Immature natural killer cell (primary cell): ENCODE results near the gene HERC3. TPM values are rescaled to one million over a fixed set of nuclear protein-coding genes. Genes with fewer than 3 reads are reported as not detected.

ENCODE experiments used
- DNase-seq, 3 donors: peaks; one replicate each; pipeline ENCODE4 v3.0.0; 2022; ENCODE audit warnings: mixed read lengths in 1 of 3
- H3K27ac Mint-ChIP-seq, 6 donors: one replicate each; pipeline ENCODE4 v1.8.0; 2020; ENCODE audit warnings: mixed read lengths in 6 of 6, mild to moderate bottlenecking in 5 of 6, inconsistent platforms in 4 of 6, moderate library complexity in 3 of 6
- H3K27me3 Mint-ChIP-seq, 3 donors: one replicate each; pipeline ENCODE4 v1.8.0; 2020 to 2021; ENCODE audit warnings: low read depth in 3 of 3, mild to moderate bottlenecking in 3 of 3, mixed read lengths in 3 of 3, moderate library complexity in 3 of 3, inconsistent platforms in 1 of 3
- H3K36me3 Mint-ChIP-seq, 3 donors: one replicate each; pipeline ENCODE4 v1.8.0; 2020; ENCODE audit warnings: mixed read lengths in 3 of 3, inconsistent platforms in 2 of 3, mild to moderate bottlenecking in 2 of 3
- H3K4me1 Mint-ChIP-seq, 2 donors: one replicate each; pipeline ENCODE4 v1.8.0; 2020; ENCODE audit warnings: inconsistent platforms in 2 of 2, mild to moderate bottlenecking in 2 of 2, mixed read lengths in 2 of 2, moderate library complexity in 1 of 2
- H3K4me3 Mint-ChIP-seq, 5 donors: one replicate each; pipeline ENCODE4 v1.8.0; 2020; ENCODE audit warnings: mild to moderate bottlenecking in 5 of 5, mixed read lengths in 5 of 5, inconsistent platforms in 3 of 5, moderate library complexity in 3 of 5
- H3K9me3 Mint-ChIP-seq, 6 donors: one replicate each; pipeline ENCODE4 v1.8.0; 2020; ENCODE audit warnings: mild to moderate bottlenecking in 6 of 6, mixed read lengths in 6 of 6, inconsistent platforms in 4 of 6, moderate library complexity in 3 of 6
- polyA plus RNA-seq, 3 donors: library from polyadenylated mRNA; unstranded; fragments of 300-500 nt; fragmentation: Illumina TruSeq; gene quantifications; one replicate each; pipeline ENCODE4 v1.2.3, GENCODE V29; 2021

Gene HERC3
- polyA plus RNA-seq, result 10 to 100 TPM; 21.7 to 39.7 (median 32.0) TPM

DNA sequence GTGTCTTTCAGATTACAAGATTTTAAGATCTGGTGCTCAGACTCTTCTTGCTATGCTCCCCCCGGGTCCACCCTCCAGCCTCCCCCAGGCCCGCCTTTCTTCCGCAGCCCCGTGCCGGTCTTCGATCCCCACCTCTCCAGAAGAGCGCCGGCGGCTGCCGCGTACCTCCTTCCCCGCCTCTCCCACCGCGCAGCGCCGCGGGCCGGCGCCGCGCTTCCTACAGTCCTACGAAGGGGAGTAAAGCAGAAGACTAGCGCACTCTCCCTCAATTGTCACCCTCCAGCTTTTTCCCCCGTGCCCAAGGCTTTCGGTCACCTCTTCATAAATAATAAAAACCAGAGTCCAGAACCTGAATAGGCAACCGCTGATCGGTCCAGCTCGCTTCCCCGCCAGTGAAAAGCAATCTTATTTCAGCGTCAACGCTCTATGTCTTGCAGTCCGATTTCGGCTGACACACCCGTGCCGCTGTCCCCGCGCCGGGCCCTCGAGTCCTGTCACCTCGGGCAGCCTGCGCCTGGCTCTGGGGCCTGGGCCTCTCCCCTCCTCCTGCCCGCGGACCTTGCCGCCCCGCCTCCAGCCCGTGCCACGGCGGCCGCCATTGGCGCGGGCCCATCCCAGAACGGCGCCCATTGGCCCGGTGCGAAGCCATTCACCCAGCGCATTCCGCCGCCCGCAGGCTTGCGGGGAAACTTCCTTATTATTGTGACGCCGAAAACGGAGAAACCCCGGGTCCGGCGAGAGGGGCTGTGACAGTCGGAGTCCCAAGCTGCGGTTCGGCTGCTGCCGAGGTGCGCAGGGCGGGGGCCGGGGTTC lies at the start of gene HERC3:
Gene HERC3, plus strand, starts transcription at position 694 of the 813 bp plus-strand sequence. CDS start 13,344 bp downstream, outside the sequence.
- peak within 1 kb of the TSS; percentile 85 to 97 (median 94) for H3K27ac Mint-ChIP-seq
- peaks cover 0 to 5% (median 0%) of the 10 kb centered on the region in 3 donors for H3K36me3 Mint-ChIP-seq
- H3K4me3 Mint-ChIP-seq, result peak within 1 kb of the TSS; percentile 92 to 99 (median 95)
- H3K27me3 Mint-ChIP-seq, result peaks cover 6 to 16% (median 8%) of the 10 kb centered on the region in 3 donors
- peaks cover 28 to 33% of the 10 kb centered on the region in 2 donors for H3K4me1 Mint-ChIP-seq
- peak; percentile 93 to 94 (median 93) for DNase-seq
- no peaks in the 10 kb centered on the region for H3K9me3 Mint-ChIP-seq

DNA sequence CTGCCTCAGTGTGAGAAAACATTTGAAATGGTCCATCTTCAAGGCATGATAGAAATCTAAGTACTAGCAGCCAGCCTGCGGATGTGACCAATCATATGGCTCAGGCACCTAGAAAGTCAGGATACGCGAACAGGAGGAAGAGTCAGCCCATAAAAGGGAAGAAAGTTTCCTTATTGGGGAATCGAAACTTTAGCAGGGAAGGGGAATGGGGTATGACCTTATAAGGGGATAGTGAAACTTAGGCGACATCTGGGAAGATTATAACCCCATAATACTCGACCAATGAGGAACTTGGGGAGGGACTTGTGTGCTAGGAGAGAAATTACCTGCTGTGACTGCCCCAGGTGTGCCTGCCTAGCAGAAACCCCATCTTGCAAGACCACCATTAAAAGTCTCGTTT lies 42.5 kb upstream of the HERC3 start:
- H3K27me3 Mint-ChIP-seq, result no peaks in the 10 kb centered on the region
- H3K4me3 Mint-ChIP-seq, result no peak overlapping the region
- DNase-seq, result no peak
- H3K9me3 Mint-ChIP-seq, result no peaks in the 10 kb centered on the region
- no peaks in the 10 kb centered on the region for H3K4me1 Mint-ChIP-seq
- H3K36me3 Mint-ChIP-seq, result no peaks in the 10 kb centered on the region
- no peak overlapping the region for H3K27ac Mint-ChIP-seq

DNA sequence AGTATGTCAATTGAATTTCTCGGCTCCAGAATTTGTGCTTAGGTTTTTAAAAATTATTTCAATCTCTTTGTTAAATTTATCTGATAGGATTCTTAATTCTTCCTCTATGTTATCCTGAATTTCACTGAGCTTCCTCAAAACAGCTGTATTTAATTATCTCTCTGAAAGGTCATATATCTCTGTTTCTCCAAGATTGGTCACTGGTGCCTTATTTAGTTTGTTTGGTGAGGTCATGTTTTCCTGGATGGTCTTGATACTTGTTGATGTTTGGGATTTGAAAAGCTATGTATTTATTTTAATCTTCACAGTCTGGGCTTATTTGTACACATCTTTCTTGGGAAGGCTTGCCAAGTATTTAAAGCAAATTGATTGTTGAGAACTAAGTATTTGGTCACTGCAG lies 24.7 kb upstream of the HERC3 start:
- DNase-seq, result no peak
- no peaks in the 10 kb centered on the region for H3K36me3 Mint-ChIP-seq
- H3K4me1 Mint-ChIP-seq, result no peaks in the 10 kb centered on the region
- no peak overlapping the region for H3K27ac Mint-ChIP-seq
- no peaks in the 10 kb centered on the region for H3K9me3 Mint-ChIP-seq
- no peak overlapping the region for H3K4me3 Mint-ChIP-seq
- peaks cover 4 to 12% (median 4%) of the 10 kb centered on the region in 3 donors for H3K27me3 Mint-ChIP-seq

DNA sequence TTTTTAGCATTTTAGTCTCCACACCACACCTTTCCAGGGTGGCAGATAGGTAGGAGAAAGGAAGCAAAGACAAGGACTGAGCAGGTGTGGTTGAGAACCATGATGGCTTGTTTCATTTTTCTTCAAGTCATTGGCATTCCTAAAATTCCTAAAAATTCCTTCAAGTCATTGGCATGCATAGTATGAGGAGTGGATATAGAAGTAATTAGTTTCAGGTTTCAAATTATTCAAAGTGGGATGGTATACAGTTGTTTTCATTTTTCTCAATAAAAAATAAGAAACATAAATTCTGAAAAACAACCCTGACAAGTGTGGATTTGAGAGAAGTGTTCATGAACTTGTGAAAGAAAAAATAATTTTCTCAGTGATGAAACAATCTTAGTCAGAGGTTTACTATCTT lies 22.3 kb upstream of the HERC3 start:
- Mint-ChIP-seq H3K4me3 (no peak overlapping the region), H3K36me3 (no peaks in the 10 kb centered on the region), H3K27ac (no peak overlapping the region), H3K9me3 (no peaks in the 10 kb centered on the region), H3K27me3 (peaks cover 2 to 9% (median 4%) of the 10 kb centered on the region in 3 donors), H3K4me1 (no peaks in the 10 kb centered on the region)
- DNase-seq, result no peak

DNA sequence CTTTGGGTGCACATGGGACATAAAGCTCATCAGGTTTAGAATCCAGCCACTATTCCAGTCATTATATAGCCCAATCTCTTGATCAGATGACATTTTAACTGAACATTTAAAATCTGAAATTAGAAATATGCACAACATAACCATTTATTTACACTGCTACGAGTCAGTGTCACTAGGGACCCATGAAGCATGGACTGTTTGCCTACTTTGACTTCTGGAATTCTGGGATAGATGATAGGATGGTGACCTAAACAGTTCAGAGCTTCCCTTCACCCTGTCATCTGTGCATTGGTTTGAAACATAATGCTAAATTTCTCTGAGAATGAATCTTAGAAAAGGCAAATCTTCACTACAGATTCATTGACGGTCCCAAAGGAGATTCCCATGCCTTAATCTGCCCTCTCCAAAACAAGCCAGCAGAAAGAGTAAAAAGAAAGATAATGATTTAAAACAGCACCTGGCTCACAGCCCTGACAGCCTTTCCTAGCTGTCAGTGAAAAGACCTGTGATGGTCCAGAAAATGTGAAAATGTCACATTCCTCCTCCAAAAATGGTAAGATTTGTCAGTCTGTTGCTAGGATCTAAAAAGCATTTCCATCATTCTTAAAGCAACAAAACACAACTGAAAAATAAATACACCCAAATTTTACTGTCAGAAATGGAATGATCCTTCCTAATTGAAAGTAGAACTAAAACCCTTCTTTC lies 18.9 kb upstream of the HERC3 start:
- Mint-ChIP-seq H3K27me3 (peaks cover 0 to 9% (median 2%) of the 10 kb centered on the region in 3 donors), H3K9me3 (no peaks in the 10 kb centered on the region), H3K36me3 (no peaks in the 10 kb centered on the region), H3K27ac (no peak overlapping the region), H3K4me3 (no peak overlapping the region), H3K4me1 (no peaks in the 10 kb centered on the region)
- no peak for DNase-seq

DNA sequence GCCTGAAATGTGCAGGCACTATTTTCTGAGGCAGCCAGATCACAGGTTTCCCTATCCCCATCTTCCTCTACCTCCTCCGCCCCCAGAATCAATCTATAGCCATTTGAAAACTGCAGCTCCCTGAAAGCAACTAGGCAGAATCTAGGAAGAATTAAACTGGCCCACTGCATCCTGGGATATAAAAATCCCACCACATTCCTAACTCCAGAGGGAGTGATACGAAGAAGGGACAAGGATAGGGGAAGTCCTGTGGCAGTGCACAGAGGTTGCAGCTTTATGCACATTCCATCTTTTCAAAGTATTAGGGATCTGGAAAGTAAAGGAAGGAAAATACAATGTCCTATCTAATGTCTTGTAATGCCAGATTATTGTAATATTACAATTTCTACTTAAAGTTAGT lies 18.3 kb upstream of the HERC3 start:
- no peak for DNase-seq
- Mint-ChIP-seq H3K36me3 (no peaks in the 10 kb centered on the region), H3K27me3 (peaks cover 0 to 5% (median 2%) of the 10 kb centered on the region in 3 donors), H3K4me1 (no peaks in the 10 kb centered on the region), H3K9me3 (no peaks in the 10 kb centered on the region), H3K27ac (no peak overlapping the region), H3K4me3 (no peak overlapping the region)

DNA sequence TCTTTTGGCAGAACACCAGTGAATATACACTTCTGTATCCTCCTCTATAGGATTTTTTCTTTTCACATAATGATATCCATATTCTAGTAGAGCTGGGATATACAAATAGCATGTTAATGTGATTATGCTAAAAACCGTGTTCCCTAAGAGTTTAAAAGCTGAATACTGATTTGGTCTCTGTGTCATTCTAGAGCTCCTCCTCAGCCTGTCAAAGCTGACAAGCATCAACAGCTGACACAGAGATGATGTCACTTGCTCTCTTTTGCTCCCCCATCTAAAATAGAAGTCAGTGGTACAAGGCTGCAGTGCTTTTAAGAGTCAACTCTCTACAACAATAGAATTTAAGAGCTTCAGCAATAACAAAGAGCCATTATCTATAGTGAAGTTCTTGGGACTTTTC lies 17.1 kb upstream of the HERC3 start:
- no peak overlapping the region for H3K27ac Mint-ChIP-seq
- H3K4me3 Mint-ChIP-seq, result no peak overlapping the region
- no peaks in the 10 kb centered on the region for H3K4me1 Mint-ChIP-seq
- DNase-seq, result no peak
- peaks cover 1 to 3% (median 2%) of the 10 kb centered on the region in 3 donors for H3K27me3 Mint-ChIP-seq
- H3K9me3 Mint-ChIP-seq, result no peaks in the 10 kb centered on the region
- no peaks in the 10 kb centered on the region for H3K36me3 Mint-ChIP-seq

DNA sequence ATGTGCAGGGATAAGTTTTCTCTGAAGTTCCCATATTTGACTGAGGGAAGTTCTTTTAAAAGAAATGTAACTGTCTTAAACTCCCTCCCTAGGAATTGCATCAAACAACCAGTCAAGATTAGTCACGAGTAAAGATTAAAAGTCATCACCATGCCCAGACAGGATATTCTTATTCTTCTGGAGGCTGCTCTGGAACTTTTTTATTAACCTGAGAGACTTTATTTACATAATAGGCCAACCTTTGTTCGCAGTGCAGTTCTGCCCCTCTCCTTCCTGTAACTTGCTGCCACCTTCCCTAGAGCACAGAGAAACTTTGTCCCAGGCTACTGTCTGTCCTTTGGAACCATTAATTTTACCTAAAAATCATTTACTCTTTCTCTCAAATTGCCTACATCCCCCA lies 9.8 kb upstream of the HERC3 start:
- Mint-ChIP-seq H3K36me3 (no peaks in the 10 kb centered on the region), H3K9me3 (no peaks in the 10 kb centered on the region), H3K4me3 (no peak overlapping the region), H3K27ac (no peak overlapping the region), H3K4me1 (no peaks in the 10 kb centered on the region), H3K27me3 (peaks cover 0 to 4% (median 3%) of the 10 kb centered on the region in 3 donors)
- DNase-seq, result no peak

DNA sequence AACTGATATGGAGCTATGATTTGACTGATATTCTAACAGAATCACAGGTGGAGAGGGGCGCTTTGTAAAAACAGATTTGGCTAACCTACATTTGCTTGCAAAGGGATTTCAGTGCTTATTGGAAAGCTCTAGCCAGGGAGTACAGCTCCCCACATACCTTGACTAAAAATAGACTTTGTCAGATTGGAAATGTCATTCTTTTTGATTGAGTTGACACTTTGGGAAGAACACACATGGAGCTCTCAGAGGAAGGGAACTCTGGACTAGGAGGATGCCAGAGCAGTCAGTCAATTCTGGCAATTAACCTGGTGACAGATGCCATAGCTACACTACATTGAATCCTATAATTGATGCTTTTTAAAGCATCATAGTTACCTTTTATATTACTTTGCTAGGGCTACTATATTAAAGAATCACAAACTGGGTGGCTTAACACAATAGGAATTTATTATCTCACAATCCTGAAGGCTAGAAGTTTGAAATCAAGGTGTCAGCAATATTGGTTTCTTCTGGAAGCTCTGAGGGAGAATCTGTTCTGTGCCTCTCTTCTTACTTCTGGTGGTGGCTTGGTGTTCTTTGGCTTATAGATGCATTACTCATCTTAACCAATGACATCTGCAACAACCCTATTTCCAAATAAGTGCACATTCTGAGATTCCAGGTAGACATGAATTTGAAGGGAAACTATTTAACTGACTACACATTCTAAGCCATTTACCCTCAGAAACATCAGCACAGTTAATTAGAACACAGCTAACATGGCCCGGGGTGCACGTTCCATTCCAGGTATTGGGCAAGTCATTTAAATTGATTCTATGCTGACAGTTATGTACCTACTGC lies 8.4 kb upstream of the HERC3 start:
- Mint-ChIP-seq H3K4me3 (no peak overlapping the region), H3K36me3 (no peaks in the 10 kb centered on the region), H3K27ac (no peak overlapping the region), H3K4me1 (no peaks in the 10 kb centered on the region), H3K9me3 (no peaks in the 10 kb centered on the region), H3K27me3 (peaks cover 2 to 4% (median 3%) of the 10 kb centered on the region in 3 donors)
- DNase-seq, result no peak

DNA sequence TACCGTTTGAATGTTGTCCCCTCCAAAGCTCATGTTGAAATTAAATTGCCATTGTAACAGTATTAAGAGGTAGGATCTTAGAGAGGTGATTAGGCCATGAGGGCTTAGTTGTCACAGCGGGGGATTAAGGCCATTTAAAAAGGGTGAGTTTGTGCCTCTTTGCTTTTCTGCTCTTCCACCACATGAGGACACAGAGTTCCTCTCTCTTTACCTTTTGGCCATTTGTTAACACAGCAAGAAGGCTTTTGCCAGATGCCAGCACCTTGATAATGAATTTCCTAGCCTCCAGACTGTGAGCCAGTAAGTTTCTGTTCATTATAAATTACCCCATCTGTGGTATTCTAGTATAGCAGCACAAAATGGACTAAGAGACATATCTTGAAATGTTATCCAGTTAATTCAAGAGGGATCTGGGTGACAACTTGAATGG lies 7.8 kb upstream of the HERC3 start:
- Mint-ChIP-seq H3K4me3 (no peak overlapping the region), H3K27ac (no peak overlapping the region)

DNA sequence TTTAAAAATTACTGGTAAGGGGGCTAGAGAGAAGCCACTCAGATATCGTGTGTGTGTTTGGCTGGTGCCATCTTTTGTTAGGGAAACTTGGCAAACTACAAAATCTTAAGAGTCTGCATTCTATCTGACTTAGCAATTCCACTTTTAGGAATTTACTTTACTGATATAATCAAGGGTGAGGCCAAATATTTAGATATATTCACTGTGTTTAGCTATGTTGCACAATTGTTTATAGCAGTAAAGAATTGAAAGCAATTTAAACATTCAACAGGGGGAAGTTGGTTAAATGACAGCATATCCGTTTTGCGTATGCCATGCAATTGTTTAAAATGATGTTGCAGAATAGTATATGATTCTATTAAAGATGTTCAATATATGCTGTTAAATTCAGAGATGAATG lies 6.4 kb upstream of the HERC3 start:
- H3K36me3 Mint-ChIP-seq, result no peaks in the 10 kb centered on the region
- H3K4me3 Mint-ChIP-seq, result no peak overlapping the region
- peaks cover 2 to 6% (median 6%) of the 10 kb centered on the region in 3 donors for H3K27me3 Mint-ChIP-seq
- peaks cover 0 to 2% of the 10 kb centered on the region in 2 donors for H3K4me1 Mint-ChIP-seq
- H3K27ac Mint-ChIP-seq, result no peak overlapping the region
- DNase-seq, result no peak
- H3K9me3 Mint-ChIP-seq, result no peaks in the 10 kb centered on the region

More for the DNA sequence above, 7.8 kb upstream of the HERC3 start:
- Mint-ChIP-seq H3K27me3 (peaks cover 2 to 3% (median 3%) of the 10 kb centered on the region in 3 donors), H3K36me3 (no peaks in the 10 kb centered on the region), H3K4me1 (no peaks in the 10 kb centered on the region), H3K9me3 (no peaks in the 10 kb centered on the region)
- DNase-seq, result no peak

DNA sequence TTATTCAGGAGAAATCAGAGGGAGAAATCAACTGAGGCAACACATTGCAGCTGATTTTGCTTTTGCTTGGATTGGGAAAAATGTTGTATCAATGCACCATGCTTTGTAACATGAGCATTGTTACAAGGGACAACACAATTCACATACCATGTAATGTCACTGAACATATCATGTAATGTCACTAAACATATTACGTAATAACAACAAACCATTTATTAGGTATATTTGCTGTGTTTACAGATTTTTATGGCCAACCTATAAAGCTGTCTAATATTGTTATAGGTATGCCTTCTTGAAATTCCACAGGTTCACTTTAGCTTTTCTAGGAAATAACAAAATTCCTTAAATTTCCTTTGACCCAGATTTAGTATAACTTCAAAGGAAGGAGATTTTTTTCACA lies 5.0 kb upstream of the HERC3 start:
- no peaks in the 10 kb centered on the region for H3K36me3 Mint-ChIP-seq
- H3K9me3 Mint-ChIP-seq, result no peaks in the 10 kb centered on the region
- peaks cover 4 to 12% (median 6%) of the 10 kb centered on the region in 3 donors for H3K27me3 Mint-ChIP-seq
- no peak overlapping the region for H3K27ac Mint-ChIP-seq
- H3K4me1 Mint-ChIP-seq, result peaks cover 10 to 12% of the 10 kb centered on the region in 2 donors
- no peak overlapping the region for H3K4me3 Mint-ChIP-seq
- no peak for DNase-seq

DNA sequence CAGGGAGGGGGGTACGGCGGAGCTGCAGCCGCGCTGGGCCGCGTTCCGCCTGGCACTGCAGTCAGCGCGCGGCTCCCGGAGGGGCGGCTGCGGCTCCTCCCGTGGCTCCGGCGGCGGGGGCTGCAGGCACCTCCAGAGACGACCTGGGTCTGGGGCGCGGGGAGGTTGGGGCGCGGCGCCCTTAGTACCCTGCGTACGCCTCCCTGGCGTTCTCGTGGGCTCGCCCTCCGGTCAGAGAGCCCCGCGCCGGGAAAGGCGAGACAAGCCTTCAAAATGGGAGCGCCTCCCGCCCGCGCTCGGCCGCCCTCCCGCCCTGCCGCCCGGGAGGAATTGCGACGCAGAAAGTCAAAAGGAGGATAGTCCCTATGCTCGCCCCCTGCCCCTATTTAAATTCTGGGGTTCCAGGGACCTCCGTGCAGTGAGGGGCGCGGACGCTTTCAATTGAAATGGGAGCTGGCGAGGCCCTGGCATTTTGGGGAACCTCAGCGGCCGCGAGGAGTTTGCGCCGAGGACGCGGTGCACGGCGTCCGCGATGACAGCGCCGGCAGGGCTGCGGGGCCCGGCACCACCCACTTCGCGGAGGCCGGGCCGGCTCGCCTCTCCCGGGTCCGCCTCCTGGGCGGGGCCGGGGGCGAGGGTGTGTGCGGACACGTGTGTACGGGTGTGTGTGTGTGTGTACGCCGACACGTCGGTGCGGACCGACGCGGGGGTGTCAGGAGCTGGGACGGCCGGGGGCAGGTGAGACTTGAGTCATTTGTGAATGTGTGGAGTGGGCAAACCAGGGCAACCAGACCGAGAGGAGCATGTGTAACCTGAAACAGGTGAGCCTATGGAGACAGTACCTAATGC lies 544 bp downstream of the HERC3 start:
- peak; percentile 77 to 82 (median 81) for DNase-seq
- no peaks in the 10 kb centered on the region for H3K9me3 Mint-ChIP-seq
- H3K27me3 Mint-ChIP-seq, result peaks cover 6 to 16% (median 6%) of the 10 kb centered on the region in 3 donors
- peaks cover 0 to 10% (median 3%) of the 10 kb centered on the region in 3 donors for H3K36me3 Mint-ChIP-seq
- peak overlapping the region; percentile 85 to 97 (median 94) for H3K27ac Mint-ChIP-seq
- H3K4me3 Mint-ChIP-seq, result peak overlapping the region; percentile 92 to 99 (median 95)
- H3K4me1 Mint-ChIP-seq, result peaks cover 30 to 39% of the 10 kb centered on the region in 2 donors
